ENCODE measurements around the gene ITPK1. TPM values are rescaled to one million over a fixed set of nuclear protein-coding genes. Genes with fewer than 3 reads are reported as not detected.
"Not testable (repeated sequence)": the region's sequence is repeated elsewhere in the genome, so short reads cannot be mapped to it uniquely, and the experiment has no call there.

ITPK1 gene
- total RNA-seq = 10 to 100 TPM; 29.4 to 36.1 TPM
- total RNA-seq = 42.7 to 59.4 reads per million in 2 donors

DNA sequence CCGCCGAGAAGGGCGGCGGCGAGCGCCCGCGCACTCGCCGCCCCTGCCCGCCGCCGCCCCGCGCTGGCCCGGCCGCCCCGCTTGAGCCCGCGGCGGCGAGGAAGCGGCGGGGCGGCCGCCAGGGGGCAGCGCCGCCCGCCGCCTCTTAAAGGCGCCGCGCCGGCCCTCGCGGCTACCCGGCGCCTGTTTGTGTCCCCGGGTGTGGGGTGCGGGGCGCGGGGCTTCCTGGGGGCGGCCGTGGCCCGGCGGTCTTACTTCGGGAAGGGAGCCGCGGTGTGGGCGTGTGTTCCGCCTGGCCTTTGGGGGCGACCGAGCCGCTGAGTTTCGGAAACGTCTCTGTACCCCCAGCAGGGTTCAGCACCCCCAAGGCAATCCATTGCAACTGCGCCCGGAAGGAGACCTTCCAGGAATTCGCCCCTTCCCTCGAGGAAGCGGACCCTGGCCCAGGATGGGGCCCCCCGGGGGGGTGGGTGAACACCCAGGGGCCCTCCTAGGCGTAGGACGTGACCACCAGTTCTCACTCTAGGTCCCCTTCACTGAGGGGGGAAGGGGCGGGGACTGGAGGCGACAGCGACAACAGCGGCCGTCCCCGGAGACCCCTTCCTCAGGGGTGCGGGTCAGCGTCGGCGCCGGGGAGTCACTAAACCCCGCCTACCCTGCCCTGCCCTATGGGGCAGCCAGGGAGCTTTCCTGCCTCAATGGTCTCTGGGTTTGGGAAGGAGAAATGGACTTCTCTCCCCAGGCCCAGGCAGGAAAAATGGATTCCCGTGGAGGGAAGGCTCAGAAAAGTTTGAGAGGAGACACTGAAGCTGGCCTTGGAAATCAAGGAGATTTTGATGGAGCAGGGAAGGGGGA, at the start of gene ITPK1:
Gene ITPK1, minus strand, starts transcription at position 105 of the 855 bp plus-strand sequence. CDS start 762 bp downstream, outside the sequence.
- H3K27me3 Mint-ChIP-seq = no peaks in the 10 kb centered on the region
- peaks cover 25% of the 10 kb centered on the region for H3K4me1 Mint-ChIP-seq
- H3K27ac Mint-ChIP-seq = peak within 1 kb of the TSS; percentile 81
- peak; percentile 28 to 58 (median 53) for DNase-seq
- peak within 1 kb of the TSS; percentile 88 for H3K4me3 Mint-ChIP-seq
- no peaks in the 10 kb centered on the region for H3K9me3 ChIP-seq (ENCODE audit: control insufficient read depth, low read length, poor library complexity, severe bottlenecking)
- peak; percentile 62 for ATAC-seq
- H3K36me3 Mint-ChIP-seq (ENCODE audit: low read depth) = no peaks in the 10 kb centered on the region

DNA sequence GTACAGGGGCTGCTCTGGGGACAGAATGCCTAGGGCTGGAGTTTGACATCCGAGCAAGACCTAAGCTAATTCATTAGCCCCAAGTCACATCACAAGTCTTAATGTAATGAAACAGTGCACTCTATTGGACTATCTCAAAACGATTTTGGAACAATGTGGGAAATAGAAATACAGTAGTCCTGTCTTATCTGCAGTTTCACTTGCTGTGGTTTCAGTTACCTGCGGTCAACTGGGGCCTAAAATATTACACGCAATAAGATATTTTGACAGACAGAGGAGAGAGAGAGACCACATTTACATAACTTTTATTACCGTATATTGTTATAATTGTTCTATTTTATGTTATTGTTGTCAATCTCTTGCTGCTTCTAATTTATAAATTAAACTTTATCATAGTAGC, 47.8 kb upstream of the ITPK1 start:
- H3K4me1 Mint-ChIP-seq = no peaks in the 10 kb centered on the region
- H3K27me3 Mint-ChIP-seq = no peaks in the 10 kb centered on the region
- DNase-seq (no peak), ATAC-seq (no peak)
- H3K36me3 Mint-ChIP-seq (ENCODE audit: low read depth) = no peaks in the 10 kb centered on the region
- H3K9me3 ChIP-seq (ENCODE audit: control insufficient read depth, low read length, poor library complexity, severe bottlenecking) = no peaks in the 10 kb centered on the region
- no peak overlapping the region for H3K4me3 Mint-ChIP-seq
- no peak overlapping the region for H3K27ac Mint-ChIP-seq

DNA sequence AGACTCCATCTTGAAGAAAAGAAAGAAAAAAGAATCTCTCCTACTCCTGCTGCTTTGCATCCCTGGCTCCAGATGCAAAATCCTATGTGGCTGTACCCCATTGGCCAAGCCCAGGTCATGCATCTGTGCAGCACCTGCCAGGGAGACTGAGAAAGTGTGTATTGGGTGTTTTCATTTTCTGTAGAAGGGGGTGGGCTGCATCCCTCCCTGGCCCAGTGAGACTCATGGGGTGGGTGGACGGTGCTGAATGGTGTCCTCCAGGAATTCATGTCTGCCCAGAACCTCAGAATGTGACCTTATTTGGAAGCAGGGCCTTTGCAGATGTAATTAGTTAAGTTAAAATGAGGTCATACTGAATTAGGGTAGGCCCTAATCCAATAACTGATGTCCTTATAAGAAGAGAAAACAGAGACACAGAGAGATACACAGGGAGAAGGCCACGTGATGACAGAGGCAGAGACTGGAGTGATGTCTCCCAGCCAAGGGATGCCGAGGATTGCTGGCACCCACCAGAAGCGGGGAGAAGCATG, 45.8 kb upstream of the ITPK1 start:
- no peaks in the 10 kb centered on the region for H3K36me3 Mint-ChIP-seq (ENCODE audit: low read depth)
- no peaks in the 10 kb centered on the region for H3K4me1 Mint-ChIP-seq
- no peak overlapping the region for H3K27ac Mint-ChIP-seq
- DNase-seq = no peak
- ATAC-seq = no peak
- H3K4me3 Mint-ChIP-seq = no peak overlapping the region
- no peaks in the 10 kb centered on the region for H3K9me3 ChIP-seq (ENCODE audit: control insufficient read depth, low read length, poor library complexity, severe bottlenecking)
- H3K27me3 Mint-ChIP-seq = no peaks in the 10 kb centered on the region

DNA sequence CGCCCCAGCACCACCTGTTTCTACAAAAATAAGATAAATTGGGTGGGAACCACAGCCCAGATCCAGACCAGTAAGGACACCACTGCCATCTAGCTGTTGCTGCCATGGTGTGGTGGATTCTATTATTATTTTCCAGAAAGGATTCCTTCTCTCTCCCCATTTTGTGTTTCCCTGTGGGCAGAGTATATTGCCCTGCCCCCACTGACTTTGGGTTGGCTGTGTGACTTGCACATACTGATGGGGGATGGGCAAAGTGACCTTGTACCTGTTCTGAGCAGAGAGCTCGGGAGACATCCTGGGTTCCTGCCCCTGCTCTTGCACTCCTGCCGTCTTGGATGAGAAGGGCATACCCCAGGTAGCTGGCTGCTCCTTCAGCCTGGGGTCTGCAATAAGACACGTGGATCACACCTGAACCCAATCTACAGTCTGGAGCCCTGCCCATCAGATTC, 44.7 kb upstream of the ITPK1 start:
- no peak overlapping the region for H3K27ac Mint-ChIP-seq
- no peaks in the 10 kb centered on the region for H3K27me3 Mint-ChIP-seq
- H3K4me1 Mint-ChIP-seq = no peaks in the 10 kb centered on the region
- no peak overlapping the region for H3K4me3 Mint-ChIP-seq
- H3K36me3 Mint-ChIP-seq (ENCODE audit: low read depth) = no peaks in the 10 kb centered on the region
- no peaks in the 10 kb centered on the region for H3K9me3 ChIP-seq (ENCODE audit: control insufficient read depth, low read length, poor library complexity, severe bottlenecking)
- no peak for ATAC-seq
- no peak for DNase-seq

DNA sequence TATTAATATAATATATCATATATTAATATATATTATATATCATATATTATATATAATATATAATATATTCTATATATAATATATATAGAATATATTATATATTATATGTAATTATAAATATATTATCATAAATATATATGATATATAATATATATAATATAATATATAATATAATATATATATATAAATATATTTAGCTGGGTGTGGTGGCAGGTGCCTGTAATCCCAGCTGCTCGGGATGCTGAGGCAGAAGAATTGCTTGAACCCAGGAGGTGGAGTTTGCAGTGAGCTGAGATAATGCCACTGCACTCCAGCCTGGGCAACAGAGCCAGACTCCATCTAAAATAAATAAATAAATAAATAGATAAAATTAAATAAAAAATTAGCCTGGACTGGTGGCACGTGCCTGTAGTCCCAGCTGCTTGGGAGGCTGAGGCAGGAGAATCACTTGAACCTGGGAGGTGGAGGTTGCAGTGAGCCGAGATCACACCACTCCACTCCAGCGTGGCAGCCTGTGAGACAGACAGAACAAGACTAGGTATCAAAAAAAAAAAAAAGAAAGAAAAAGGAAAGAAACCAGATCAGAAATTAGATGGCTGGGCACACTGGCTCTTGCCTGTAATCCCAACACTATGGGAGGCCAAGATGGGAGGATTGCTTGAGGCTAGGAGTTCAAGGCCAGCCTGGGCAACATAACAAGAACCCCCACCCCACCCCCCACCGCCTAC, 44.1 kb upstream of the ITPK1 start:
- not testable (repeated sequence) for H3K4me1 Mint-ChIP-seq; ATAC-seq; H3K27ac Mint-ChIP-seq; H3K4me3 Mint-ChIP-seq; H3K36me3 Mint-ChIP-seq (ENCODE audit: low read depth); H3K9me3 ChIP-seq (ENCODE audit: control insufficient read depth, low read length, poor library complexity, severe bottlenecking); H3K27me3 Mint-ChIP-seq; DNase-seq

DNA sequence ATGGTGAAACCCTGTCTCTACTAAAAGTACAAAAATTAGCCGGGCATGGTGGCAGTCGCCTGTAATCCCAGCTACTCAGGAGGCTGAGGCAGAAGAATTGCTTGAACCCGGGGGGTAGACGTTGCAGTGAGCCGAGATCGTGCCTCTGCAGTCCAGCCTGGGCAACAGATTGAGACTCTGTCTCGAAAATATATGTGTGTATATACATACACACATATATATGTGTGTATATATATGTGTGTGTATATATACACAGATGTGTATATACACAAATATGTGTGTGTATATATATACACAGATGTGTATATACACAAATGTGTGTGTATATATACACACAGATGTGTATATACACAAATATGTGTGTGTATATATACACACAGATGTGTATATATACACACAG, 42.6 kb upstream of the ITPK1 start:
- H3K27me3 Mint-ChIP-seq; H3K9me3 ChIP-seq (ENCODE audit: control insufficient read depth, low read length, poor library complexity, severe bottlenecking); H3K4me1 Mint-ChIP-seq; H3K27ac Mint-ChIP-seq; DNase-seq; H3K4me3 Mint-ChIP-seq; ATAC-seq; H3K36me3 Mint-ChIP-seq (ENCODE audit: low read depth): not testable (repeated sequence)

DNA sequence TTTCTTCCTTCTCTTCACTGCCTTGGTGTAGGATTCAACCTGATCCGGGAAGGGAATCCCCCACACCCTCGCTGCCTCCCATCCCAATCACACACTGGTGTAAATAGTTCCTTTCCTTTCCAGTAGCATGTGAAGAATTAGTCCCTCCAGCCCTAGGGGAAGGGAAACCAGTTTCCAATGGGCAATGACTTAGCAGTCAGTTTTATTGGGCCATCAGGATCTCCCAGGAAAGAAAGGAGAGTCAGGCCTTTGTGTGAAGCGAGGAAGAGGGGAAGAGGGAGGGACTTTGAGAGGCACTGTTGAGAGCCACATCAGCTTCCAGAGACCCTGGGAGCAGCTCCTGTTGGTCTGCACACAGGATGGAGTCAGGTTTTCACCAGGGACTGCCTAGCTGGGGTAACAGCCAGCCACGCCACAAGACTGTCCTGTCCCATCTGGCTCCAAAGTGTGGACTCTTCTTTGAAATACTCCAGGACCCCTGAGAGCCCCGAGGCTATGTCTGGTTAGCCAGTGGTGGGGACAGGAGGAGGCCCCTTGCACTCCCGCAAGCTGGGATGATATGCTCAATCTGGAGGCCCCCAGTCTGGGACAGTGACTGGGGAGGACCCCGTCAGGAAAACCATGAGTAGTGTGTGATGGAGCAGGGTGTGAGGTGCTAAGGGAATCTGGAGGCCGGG, 41.1 kb upstream of the ITPK1 start:
- H3K27me3 Mint-ChIP-seq = no peaks in the 10 kb centered on the region
- no peaks in the 10 kb centered on the region for H3K9me3 ChIP-seq (ENCODE audit: control insufficient read depth, low read length, poor library complexity, severe bottlenecking)
- no peaks in the 10 kb centered on the region for H3K36me3 Mint-ChIP-seq (ENCODE audit: low read depth)
- DNase-seq = no peak
- no peak overlapping the region for H3K27ac Mint-ChIP-seq
- no peaks in the 10 kb centered on the region for H3K4me1 Mint-ChIP-seq
- no peak overlapping the region for H3K4me3 Mint-ChIP-seq
- no peak for ATAC-seq

DNA sequence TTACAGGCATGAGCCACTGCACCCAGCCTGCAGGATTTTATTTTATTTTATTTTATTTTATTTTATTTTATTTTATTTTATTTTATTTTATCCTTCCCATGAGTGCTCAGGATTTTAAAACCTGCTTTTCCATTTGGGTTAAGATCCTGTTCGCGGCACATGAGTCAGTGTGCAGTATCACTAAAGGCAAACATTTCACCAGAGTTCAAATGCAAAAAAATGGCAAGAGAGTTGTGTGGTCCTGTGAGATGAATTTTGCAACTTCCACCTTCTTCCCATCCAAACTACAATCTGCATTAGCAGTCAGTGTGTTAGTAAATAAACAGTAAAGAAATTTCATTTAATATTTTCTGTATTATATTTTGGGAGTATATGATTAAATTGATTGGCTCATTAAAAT, 39.9 kb upstream of the ITPK1 start:
- Mint-ChIP-seq H3K36me3 (ENCODE audit: low read depth) (no peaks in the 10 kb centered on the region), H3K4me1 (peaks cover 2% of the 10 kb centered on the region), H3K27me3 (peaks cover 2% of the 10 kb centered on the region), H3K4me3 (no peak overlapping the region), H3K27ac (no peak overlapping the region)
- DNase-seq (no peak), ATAC-seq (no peak)
- H3K9me3 ChIP-seq (ENCODE audit: control insufficient read depth, low read length, poor library complexity, severe bottlenecking) = no peaks in the 10 kb centered on the region

DNA sequence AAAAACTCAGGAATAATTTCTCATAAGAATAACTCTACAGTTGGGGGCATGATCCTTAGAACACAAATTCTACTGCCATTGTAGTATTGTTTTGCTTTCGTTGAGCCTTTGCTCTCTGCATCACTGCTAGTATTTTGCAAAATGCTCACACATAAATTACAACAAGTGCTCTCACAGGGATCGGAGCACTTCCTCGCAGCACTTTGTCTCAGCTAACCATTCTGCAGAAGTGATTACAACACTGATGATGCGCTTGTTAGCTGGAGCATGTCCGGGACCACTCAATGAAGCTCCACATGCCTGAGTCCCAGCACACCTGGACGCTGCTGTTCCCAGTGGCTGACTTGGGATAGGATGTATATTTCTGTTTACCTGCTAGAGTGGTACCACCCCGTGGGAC, 37.4 kb upstream of the ITPK1 start:
- no peaks in the 10 kb centered on the region for H3K9me3 ChIP-seq (ENCODE audit: control insufficient read depth, low read length, poor library complexity, severe bottlenecking)
- DNase-seq (no peak), ATAC-seq (no peak)
- Mint-ChIP-seq H3K36me3 (ENCODE audit: low read depth) (no peaks in the 10 kb centered on the region), H3K4me3 (no peak overlapping the region), H3K4me1 (peaks cover 6% of the 10 kb centered on the region), H3K27ac (no peak overlapping the region), H3K27me3 (peaks cover 6% of the 10 kb centered on the region)

DNA sequence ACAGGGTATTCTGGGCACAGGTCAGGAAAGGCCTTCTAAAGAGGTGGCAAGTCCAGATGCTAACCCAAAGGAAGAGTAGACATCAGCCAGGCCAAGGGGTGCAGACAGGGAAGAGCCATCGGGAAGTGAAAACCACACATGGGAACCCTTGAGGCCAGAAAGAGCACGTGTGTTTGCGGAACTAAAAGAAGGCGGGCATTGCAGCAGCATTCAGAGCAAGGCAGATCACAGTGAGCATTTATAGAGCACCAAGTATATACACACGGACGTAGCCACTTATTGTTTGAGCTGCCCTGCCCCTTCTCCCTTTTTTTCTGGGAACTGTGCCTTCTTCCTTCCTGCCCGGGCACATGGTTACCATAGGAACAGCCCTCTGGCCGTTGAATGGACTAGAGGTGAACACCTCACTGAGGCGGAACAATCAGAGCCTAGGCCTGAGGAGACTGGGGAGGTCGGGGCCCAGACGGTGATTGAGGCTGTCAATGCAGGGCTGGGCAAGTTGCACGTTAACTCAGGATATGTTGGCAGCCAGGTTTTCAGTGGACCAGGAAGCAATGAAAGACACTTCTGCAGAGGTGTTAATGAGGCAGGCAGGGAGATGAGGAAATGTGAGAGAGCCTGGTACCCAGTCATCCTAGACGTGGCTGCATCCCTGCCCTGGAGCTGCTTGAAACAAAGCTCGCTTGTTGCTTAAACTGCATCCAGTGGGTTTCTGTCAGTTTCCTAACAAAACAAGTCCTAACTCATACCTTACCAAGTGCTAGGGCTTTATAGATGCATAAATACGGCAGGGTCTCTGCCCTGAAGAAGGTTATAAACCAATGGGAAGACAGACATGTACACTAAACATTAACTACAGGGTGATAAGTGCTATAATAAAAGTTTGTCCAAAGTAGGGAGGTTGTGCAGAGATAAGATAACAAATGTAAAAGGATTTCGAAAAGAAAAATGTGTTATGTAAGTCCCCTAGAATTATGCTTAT, 34.8 kb upstream of the ITPK1 start:
- Mint-ChIP-seq H3K36me3 (ENCODE audit: low read depth) (no peaks in the 10 kb centered on the region), H3K27me3 (peaks cover 11% of the 10 kb centered on the region), H3K27ac (no peak overlapping the region), H3K4me3 (no peak overlapping the region), H3K4me1 (peaks cover 9% of the 10 kb centered on the region)
- DNase-seq = no peak
- ATAC-seq = no peak
- no peaks in the 10 kb centered on the region for H3K9me3 ChIP-seq (ENCODE audit: control insufficient read depth, low read length, poor library complexity, severe bottlenecking)

DNA sequence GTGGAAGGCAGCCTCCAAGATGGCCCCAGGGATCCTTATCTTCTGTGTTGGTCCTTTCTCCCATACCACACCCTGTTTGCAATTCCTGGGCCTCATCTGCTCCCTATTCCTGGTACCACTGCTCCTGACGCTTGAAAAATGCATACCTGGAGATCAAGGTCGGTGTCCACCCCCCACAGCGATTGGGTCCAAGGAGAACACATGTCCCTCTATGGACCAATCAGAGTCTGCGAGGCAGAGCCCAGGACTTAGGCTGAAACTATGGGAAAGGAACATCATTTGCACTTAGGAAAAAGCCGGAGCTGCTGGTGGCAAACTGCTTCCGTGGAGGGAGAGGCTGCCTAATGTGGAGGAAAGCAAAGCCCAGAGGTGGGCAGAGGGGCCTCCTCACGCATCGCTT, 33.3 kb upstream of the ITPK1 start:
- Mint-ChIP-seq H3K27me3 (peaks cover 11% of the 10 kb centered on the region), H3K36me3 (ENCODE audit: low read depth) (no peaks in the 10 kb centered on the region)

DNA sequence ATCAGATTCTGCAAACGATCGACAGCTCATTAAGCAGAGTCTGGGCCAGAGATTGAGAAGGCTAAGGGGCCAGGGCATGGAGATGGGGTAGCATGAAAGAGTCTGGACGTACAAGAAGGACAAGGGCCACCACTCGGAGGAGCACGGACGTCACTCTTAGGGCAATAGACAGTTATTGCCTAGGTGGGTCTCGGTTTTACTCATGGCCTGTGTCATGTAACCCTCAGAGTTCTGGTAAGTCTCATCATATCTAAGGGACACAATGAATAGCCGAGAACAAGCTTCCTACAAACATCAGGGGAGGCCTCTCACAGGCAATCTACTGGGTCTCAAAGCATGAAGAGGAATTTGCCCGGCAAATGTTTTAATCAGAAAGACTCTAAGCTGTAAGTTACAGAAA, 30.4 kb upstream of the ITPK1 start:
- no peaks in the 10 kb centered on the region for H3K9me3 ChIP-seq (ENCODE audit: control insufficient read depth, low read length, poor library complexity, severe bottlenecking)
- DNase-seq (no peak), ATAC-seq (no peak)
- peaks cover 7% of the 10 kb centered on the region for H3K4me1 Mint-ChIP-seq
- peak overlapping the region; percentile 41 for H3K27ac Mint-ChIP-seq
- H3K27me3 Mint-ChIP-seq = peaks cover 11% of the 10 kb centered on the region
- H3K36me3 Mint-ChIP-seq (ENCODE audit: low read depth) = no peaks in the 10 kb centered on the region
- H3K4me3 Mint-ChIP-seq = no peak overlapping the region

More for the DNA sequence above, 33.3 kb upstream of the ITPK1 start:
- DNase-seq (no peak), ATAC-seq (no peak)
- no peaks in the 10 kb centered on the region for H3K9me3 ChIP-seq (ENCODE audit: control insufficient read depth, low read length, poor library complexity, severe bottlenecking)
- H3K27ac Mint-ChIP-seq = no peak overlapping the region
- peaks cover 9% of the 10 kb centered on the region for H3K4me1 Mint-ChIP-seq
- H3K4me3 Mint-ChIP-seq = no peak overlapping the region
